ENCODE data around the gene TFB2M.

TFB2M gene

DNA sequence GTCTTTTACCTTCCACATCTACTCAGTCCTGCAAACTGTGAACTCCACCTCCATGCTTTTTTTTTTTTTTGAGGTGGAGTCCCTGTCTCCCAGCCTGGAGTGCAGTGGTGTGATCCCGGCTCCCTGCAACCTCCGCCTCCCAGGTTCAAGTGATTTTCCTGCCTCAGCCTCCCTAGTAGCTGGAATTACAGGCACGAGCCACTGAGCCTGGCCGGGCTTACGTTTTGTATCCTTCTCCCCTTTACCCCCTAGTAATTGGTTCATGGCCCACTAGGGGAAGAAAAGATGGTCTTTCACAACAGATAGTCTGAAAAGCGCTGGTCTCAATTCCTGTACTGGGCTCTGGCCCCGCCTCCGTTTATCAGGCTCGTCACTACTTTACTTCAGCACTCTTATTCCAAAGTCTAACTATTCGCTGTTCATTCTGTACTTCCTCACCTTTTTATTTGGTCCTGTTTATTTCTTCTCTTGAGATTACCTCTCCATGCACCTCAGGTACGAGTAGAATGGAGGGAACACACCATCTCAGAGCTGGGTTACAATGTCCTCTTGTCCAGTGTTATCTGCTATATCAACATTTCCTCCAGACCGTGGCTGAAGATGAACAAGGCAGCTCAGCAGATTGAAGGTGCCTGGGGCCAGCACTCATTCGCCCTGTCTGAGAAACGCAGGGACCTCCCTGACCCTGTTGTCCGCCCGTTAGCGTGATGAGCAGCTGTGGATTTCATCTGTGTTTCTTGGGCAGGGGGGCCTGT lies 16.4 kb upstream of the TFB2M start:
- no peak for TF ChIP-seq CTCF (IDR thresholded peaks at IDR 0.05; ENCODE audit: extremely low read depth, missing control alignments)
- no peak for DNase-seq (ENCODE audit: low spot score)

DNA sequence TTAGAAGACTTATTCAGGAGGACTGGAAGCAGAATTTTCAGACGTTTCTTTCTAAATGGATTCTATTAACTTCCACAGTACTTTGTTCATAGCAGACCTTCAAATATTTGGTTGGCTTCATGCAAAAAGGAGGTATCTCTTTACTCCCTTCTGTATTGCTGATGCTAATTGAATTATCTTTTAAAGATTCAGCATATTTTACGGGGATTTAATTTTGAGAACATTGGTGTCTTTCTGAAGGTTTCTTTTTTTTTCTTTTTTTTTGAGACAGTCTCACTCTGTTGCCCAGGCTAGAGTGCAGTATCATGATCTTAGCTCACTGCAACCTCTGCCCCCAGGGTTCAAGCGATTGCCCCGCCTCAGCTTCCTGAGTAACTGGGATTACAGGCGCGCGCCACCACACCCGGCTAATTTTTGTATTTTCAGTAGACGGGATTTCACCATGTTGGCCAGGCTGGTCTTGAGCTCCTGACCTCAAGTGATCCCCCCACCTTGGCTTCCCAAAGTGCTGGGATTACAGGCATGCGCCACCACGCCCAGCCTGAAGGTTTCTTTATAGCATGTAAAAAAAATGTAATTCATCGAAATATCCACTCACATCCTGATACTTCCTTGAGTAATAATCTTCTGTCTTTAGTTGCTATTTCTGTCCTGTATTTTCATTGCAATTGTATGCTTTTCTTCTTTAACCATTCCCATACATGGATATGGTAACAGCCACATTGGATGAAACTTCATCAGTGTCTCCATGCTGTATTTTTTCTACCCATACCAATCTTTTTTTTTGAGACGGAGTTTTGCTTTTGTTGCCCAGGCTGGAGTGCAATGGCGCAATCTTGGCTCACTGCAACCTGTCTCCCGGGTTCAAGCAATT lies 14.7 kb upstream of the TFB2M start:
- DNase-seq (ENCODE audit: low spot score) = no peak
- no peak for TF ChIP-seq CTCF (IDR thresholded peaks at IDR 0.05; ENCODE audit: extremely low read depth, missing control alignments)

DNA sequence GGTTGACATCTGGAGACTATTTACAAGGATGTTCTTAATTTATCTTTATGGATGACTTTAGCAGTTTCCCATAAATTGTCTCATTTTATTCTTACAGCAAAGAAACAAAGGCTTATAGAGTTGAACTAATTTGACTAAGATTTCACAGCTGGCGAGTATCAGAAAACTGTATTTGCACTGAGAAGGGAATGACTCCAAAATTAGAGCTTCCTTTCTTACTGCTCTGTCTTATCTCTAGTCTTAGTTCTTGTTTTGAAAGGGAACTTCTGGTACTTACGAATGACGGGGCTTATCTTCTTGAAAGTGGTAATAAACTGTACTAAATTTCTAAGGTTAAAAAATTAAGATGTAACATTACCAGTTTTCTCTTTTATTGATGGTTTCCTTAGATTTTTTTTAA lies 13.8 kb upstream of the TFB2M start:
- TF ChIP-seq CTCF (IDR thresholded peaks at IDR 0.05; ENCODE audit: extremely low read depth, missing control alignments) = no peak
- DNase-seq (ENCODE audit: low spot score) = peak; percentile 37

DNA sequence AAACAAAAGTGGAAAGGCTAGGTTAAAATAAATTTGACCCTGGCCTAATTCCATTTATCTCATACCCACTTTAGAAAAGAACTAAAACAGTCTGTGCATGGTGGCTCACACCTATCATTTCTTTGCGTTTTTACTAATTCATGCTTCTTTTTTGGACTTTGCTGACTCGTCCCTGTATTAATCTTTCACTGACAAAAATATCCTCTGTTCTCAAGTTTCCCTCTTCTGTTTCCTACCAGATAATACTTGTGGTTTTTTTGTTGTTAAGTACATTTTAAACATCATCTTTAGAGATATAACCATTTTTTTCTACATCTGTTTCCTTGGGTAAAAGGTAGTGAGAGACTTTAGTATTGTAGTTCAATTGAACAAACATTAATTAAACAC lies 11.7 kb upstream of the TFB2M start:
- DNase-seq (ENCODE audit: low spot score) = no peak

DNA sequence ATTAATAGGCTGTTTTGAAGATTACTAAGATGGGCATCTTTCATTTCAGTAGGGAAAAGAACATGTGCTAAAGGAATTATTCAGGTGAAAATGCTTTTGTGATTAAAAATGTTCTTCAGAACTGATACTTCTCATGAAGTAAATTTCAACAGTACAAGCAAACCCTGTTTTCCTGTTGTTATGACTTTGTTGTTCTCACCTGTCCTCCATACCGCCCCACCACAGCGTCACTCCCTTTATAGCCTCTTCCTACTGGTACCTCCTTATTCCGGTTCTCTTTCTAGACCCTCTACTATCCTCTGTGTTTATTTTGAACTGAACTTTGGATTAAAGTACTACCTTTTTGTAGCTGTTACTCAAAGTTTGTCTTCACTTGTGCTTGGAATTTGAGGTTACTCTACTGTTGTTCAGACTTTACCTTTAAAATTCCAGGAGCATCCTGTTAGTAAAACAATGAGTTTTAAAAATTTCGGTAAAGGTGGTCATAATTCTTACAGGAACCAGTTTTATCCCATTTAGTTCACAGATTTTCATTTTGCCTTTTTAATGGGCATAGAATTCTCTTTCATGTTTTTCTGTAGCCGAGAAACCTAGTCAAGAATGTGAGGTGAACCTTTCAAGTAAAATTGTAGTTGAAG lies 11.1 kb upstream of the TFB2M start:
- TF ChIP-seq CTCF (IDR thresholded peaks at IDR 0.05; ENCODE audit: extremely low read depth, missing control alignments) = no peak
- DNase-seq (ENCODE audit: low spot score) = no peak

More for the DNA sequence above, 11.7 kb upstream of the TFB2M start:
- TF ChIP-seq CTCF (IDR thresholded peaks at IDR 0.05; ENCODE audit: extremely low read depth, missing control alignments) = no peak

GRCh38 chr1:246576709-246577032 lies 10.6 kb upstream of the TFB2M start:
- no peak for TF ChIP-seq CTCF (IDR thresholded peaks at IDR 0.05; ENCODE audit: extremely low read depth, missing control alignments)

DNA sequence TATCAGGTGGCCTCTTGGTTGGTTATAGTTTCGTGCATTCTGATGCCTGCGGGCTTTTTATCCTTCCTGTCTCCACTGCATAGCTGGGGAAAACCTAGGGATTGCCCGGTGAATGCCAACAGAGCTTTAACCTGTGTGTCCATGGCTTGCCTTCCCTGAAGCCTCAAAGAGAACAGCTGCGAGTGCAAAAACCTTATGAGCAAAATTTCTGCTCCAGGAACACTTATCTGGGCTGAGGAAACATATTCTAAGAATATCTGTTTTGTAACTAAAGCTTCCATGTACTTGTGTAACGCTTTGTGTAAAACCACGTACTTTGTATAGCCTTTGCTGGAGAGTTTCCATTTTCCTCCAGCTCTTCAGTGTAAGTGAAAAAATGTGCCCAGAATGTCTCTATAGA lies 7.4 kb upstream of the TFB2M start:
- TF ChIP-seq CTCF (IDR thresholded peaks at IDR 0.05; ENCODE audit: extremely low read depth, missing control alignments) = no peak
- DNase-seq (ENCODE audit: low spot score) = no peak

More at GRCh38 chr1:246576709-246577032, 10.6 kb upstream of the TFB2M start:
- no peak for DNase-seq (ENCODE audit: low spot score)
